Measurements from ENCODE around the gene KLF16. TPM values are rescaled to one million over a fixed set of nuclear protein-coding genes. Genes with fewer than 3 reads are reported as not detected.

The KLF16 gene
- polyA plus RNA-seq, 10 donors: 5.6 to 13.2 (median 8.5) TPM

- DNase-seq: peak in 1 of 3 donors; percentile 84
These were observed 6.4 kb downstream of the KLF16 start for GRCh38 chr19:1856698-1857603.

- peak in 1 of 3 donors; percentile 56 for DNase-seq
These were observed 7.1 kb downstream of the KLF16 start for GRCh38 chr19:1856345-1856697.

- peak in 1 of 3 donors; percentile 35 for DNase-seq
These were observed 7.5 kb downstream of the KLF16 start for GRCh38 chr19:1855828-1856255.

GRCh38 chr19:1855040-1855827 lies 8.1 kb downstream of the KLF16 start:
- peak; percentile 78 to 85 (median 85) for DNase-seq

GRCh38 chr19:1854542-1855039 lies 8.8 kb downstream of the KLF16 start:
- DNase-seq: no peak

- DNase-seq: no peak
These were observed 9.3 kb downstream of the KLF16 start for GRCh38 chr19:1854039-1854541.

GRCh38 chr19:1853295-1854038 lies 9.9 kb downstream of the KLF16 start:
- peak in 1 of 3 donors; percentile 72 for DNase-seq

GRCh38 chr19:1852581-1853128 lies 10.7 kb downstream of the KLF16 start:
- no peak for DNase-seq

GRCh38 chr19:1851654-1852580 lies 11.5 kb downstream of the KLF16 start:
- DNase-seq: peak in 1 of 3 donors; percentile 82

GRCh38 chr19:1850809-1851653 lies 12.3 kb downstream of the KLF16 start:
- DNase-seq: no peak

GRCh38 chr19:1849886-1850398 lies 13.4 kb downstream of the KLF16 start:
- no peak for DNase-seq

- no peak for DNase-seq
These were observed 14.3 kb downstream of the KLF16 start for GRCh38 chr19:1849132-1849474.

GRCh38 chr19:1848399-1849131 lies 14.8 kb downstream of the KLF16 start, which contains the start of gene REXO1:
Gene REXO1, minus strand, starts transcription at chr19:1848483. Its CDS starts 125 bp downstream, at chr19:1848358.
- peak; percentile 94 to 99 (median 96) for DNase-seq

GRCh38 chr19:1847684-1848398 lies 15.5 kb downstream of the KLF16 start:
- DNase-seq: peak in 2 of 3 donors; percentile 54 to 70

- DNase-seq: no peak
These were observed 16.1 kb downstream of the KLF16 start for GRCh38 chr19:1847348-1847683.

- DNase-seq: no peak
These were observed 16.7 kb downstream of the KLF16 start for GRCh38 chr19:1846517-1847204.

GRCh38 chr19:1845642-1846041 lies 17.7 kb downstream of the KLF16 start:
- no peak for DNase-seq

Measured in muscle of back (tissue), 11 donors.